Inflammatory macrophage treated with lipopolysaccharide for 4 hours (primary cell): Measurements from ENCODE around the gene PADI2.
A peak's percentile ranks its signal among the peaks of the same experiment; 100 is the strongest.

Experiments used
- DNase-seq: peaks from one replicate; pipeline ENCODE4 v3.0.0-alpha.2; 2020

PADI2 gene

GRCh38 chr1:17119076-17119772, at the start of gene PADI2:
Gene PADI2, minus strand, starts transcription at chr1:17119451. Its CDS starts 80 bp downstream, at chr1:17119371.
- peak; percentile 78 for DNase-seq

GRCh38 chr1:17168091-17168876, 49.0 kb upstream of the PADI2 start:
- no peak for DNase-seq

- no peak for DNase-seq
Observed at GRCh38 chr1:17167786-17168090, 48.5 kb upstream of the PADI2 start.

- no peak for DNase-seq
Observed at GRCh38 chr1:17167041-17167785, 48.0 kb upstream of the PADI2 start.

GRCh38 chr1:17165823-17166222, 46.6 kb upstream of the PADI2 start:
- DNase-seq: no peak

GRCh38 chr1:17163789-17164666, 44.8 kb upstream of the PADI2 start:
- DNase-seq: no peak

GRCh38 chr1:17163371-17163770, 44.1 kb upstream of the PADI2 start:
- DNase-seq: no peak

- DNase-seq: no peak
Observed at GRCh38 chr1:17162941-17163340, 43.7 kb upstream of the PADI2 start.

GRCh38 chr1:17161926-17162800, 42.9 kb upstream of the PADI2 start:
- no peak for DNase-seq

GRCh38 chr1:17161137-17161740, 42.0 kb upstream of the PADI2 start:
- peak; percentile 64 for DNase-seq

- DNase-seq: no peak
Observed at GRCh38 chr1:17158961-17159360, 39.7 kb upstream of the PADI2 start.

- DNase-seq: no peak
Observed at GRCh38 chr1:17156108-17156507, 36.9 kb upstream of the PADI2 start.

GRCh38 chr1:17155257-17155920, 36.1 kb upstream of the PADI2 start:
- no peak for DNase-seq

GRCh38 chr1:17149771-17150170, 30.5 kb upstream of the PADI2 start:
- no peak for DNase-seq

GRCh38 chr1:17148950-17149608, 29.8 kb upstream of the PADI2 start:
- DNase-seq: no peak

- no peak for DNase-seq
Observed at GRCh38 chr1:17145648-17146047, 26.4 kb upstream of the PADI2 start.

- DNase-seq: no peak
Observed at GRCh38 chr1:17143760-17144159, 24.5 kb upstream of the PADI2 start.

GRCh38 chr1:17141441-17142197, 22.4 kb upstream of the PADI2 start:
- peak; percentile 80 for DNase-seq

- DNase-seq: no peak
Observed at GRCh38 chr1:17140279-17140678, 21.0 kb upstream of the PADI2 start.
